OCI-LY1 (cell line): ENCODE measurements around the gene LOXL4.

Experiments used
- H2AFZ ChIP-seq: fragments of 200-600 bp; sonication (generic), shearing (Covaris generic); 2 replicates; pipeline ENCODE4 v1.6.0; 2014; ENCODE audit warnings: antibody characterized with exemption, mild to moderate bottlenecking, low read length
- H3F3A ChIP-seq: fragments of 200-600 bp; sonication (generic), shearing (Covaris generic); 2 replicates; pipeline ENCODE4 v1.6.0; 2014; ENCODE audit warnings: mild to moderate bottlenecking, antibody characterized with exemption, low read length, moderate library complexity; ENCODE audit not compliant: insufficient read depth
- H3K27ac ChIP-seq: fragments of 200-600 bp; sonication (generic); 2 replicates; pipeline ENCODE4 v1.5.1; 2014; ENCODE audit warnings: low read length, mixed run types, mild to moderate bottlenecking, low read depth; ENCODE audit not compliant: poor library complexity, severe bottlenecking
- H3K27me3 ChIP-seq: fragments of 200-600 bp; sonication (generic); 2 replicates; pipeline ENCODE4 v1.6.0; 2014; ENCODE audit warnings: antibody characterized with exemption, mild to moderate bottlenecking, low read length, moderate library complexity; ENCODE audit not compliant: insufficient read depth
- H3K36me3 ChIP-seq: fragments of 200-600 bp; sonication (generic); 2 replicates; pipeline ENCODE4 v1.6.1; 2014; ENCODE audit warnings: mild to moderate bottlenecking, antibody characterized with exemption, low read length, moderate library complexity, mixed read lengths; ENCODE audit not compliant: insufficient read depth
- H3K4me1 ChIP-seq: fragments of 200-600 bp; sonication (generic); 2 replicates; pipeline ENCODE4 v1.5.1; 2014; ENCODE audit warnings: mild to moderate bottlenecking, low read length, moderate library complexity; ENCODE audit not compliant: insufficient read depth, severe bottlenecking
- H3K4me2 ChIP-seq: fragments of 200-600 bp; sonication (generic), shearing (Covaris generic); 2 replicates; pipeline ENCODE4 v1.6.1; 2014; ENCODE audit warnings: low read length
- H3K4me3 ChIP-seq: fragments of 200-600 bp; sonication (generic); 2 replicates; pipeline ENCODE4 v1.5.1; 2014; ENCODE audit warnings: low read length, low read depth, mild to moderate bottlenecking, mixed read lengths; ENCODE audit not compliant: poor library complexity, severe bottlenecking
- H3K79me2 ChIP-seq: fragments of 200-600 bp; shearing (Covaris generic); 2 replicates; pipeline ENCODE4 v1.6.1; 2016; ENCODE audit warnings: mixed run types, low read length, mixed read lengths; ENCODE audit not compliant: insufficient read depth
- H3K9ac ChIP-seq: fragments of 200-600 bp; sonication (generic), shearing (Covaris generic); 2 replicates; pipeline ENCODE4 v1.6.1; 2014; ENCODE audit warnings: mild to moderate bottlenecking, low read length, mixed read lengths
- H3K9me2 ChIP-seq: fragments of 200-600 bp; sonication (generic), shearing (Covaris generic); 2 replicates; pipeline ENCODE4 v1.6.1; 2014; ENCODE audit warnings: low read depth, mild to moderate bottlenecking, low read length, mixed read lengths
- H3K9me3 ChIP-seq: fragments of 200-600 bp; shearing (Covaris generic); 2 replicates; pipeline ENCODE4 v1.6.1; 2014; ENCODE audit warnings: low read length, mixed read lengths
- H4K20me1 ChIP-seq: fragments of 200-600 bp; sonication (generic), shearing (Covaris generic); 2 replicates; pipeline ENCODE4 v1.6.0; 2016; ENCODE audit warnings: mild to moderate bottlenecking, low read length; ENCODE audit not compliant: insufficient read depth
- CTCF ChIP-seq: fragments of 200-600 bp; sonication (generic), shearing (Covaris generic); IDR thresholded peaks from 2 replicates; pipeline ENCODE4 v1.5.1; 2017; ENCODE audit warnings: mild to moderate bottlenecking, antibody characterized with exemption, low read length, moderate library complexity, mixed read lengths
- EZH2 ChIP-seq: fragments of 200-600 bp; sonication (generic), shearing (Covaris generic); IDR thresholded peaks from 2 replicates; pipeline ENCODE4 v1.8.0; 2017; ENCODE audit warnings: borderline replicate concordance, mixed run types, mild to moderate bottlenecking, antibody characterized with exemption, low read length, moderate library complexity, mixed read lengths

LOXL4 gene

DNA sequence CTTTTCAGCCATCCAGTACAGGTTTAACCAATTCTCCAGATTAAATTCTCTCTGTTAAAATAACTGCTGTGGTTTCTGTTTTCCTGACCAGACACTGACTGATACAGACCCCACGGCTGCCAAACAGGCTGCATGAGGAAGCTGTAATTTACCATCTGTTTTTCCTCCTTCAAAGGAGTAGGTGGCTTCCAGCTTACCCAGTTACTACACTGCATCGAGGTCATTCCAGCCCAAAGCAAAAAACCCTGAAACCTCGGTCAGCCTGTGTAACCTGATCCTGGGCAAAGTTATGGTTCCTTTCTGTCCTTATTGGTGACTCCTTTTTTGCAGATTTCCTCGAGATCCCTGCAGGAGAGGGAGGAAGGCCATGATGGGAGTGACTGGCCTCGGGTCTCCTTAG lies 27.9 kb upstream of the LOXL4 start:
- TF ChIP-seq EZH2, result no peak
- no peak for TF ChIP-seq CTCF
- Histone ChIP-seq H3K9me3 (no peaks in the 10 kb centered on the region), H4K20me1 (no peaks in the 10 kb centered on the region), H3K9ac (no peak overlapping the region), H3F3A (no peaks in the 10 kb centered on the region), H2AFZ (no peak overlapping the region), H3K4me3 (no peak overlapping the region), H3K27me3 (no peaks in the 10 kb centered on the region), H3K36me3 (no peaks in the 10 kb centered on the region), H3K4me2 (no peak overlapping the region), H3K9me2 (no peaks in the 10 kb centered on the region), H3K4me1 (no peaks in the 10 kb centered on the region), H3K79me2 (no peaks in the 10 kb centered on the region), H3K27ac (no peak overlapping the region)

GRCh38 chr10:98295401-98295811 lies 27.4 kb upstream of the LOXL4 start:
- TF ChIP-seq EZH2 (no peak), CTCF (no peak)
- no peak overlapping the region for H3K4me2 ChIP-seq
- H2AFZ ChIP-seq, result no peak overlapping the region
- no peak overlapping the region for H3K4me3 ChIP-seq
- no peaks in the 10 kb centered on the region for H3K9me2 ChIP-seq
- no peaks in the 10 kb centered on the region for H3K9me3 ChIP-seq
- H3K9ac ChIP-seq, result no peak overlapping the region
- no peaks in the 10 kb centered on the region for H3K79me2 ChIP-seq
- H3K27ac ChIP-seq, result no peak overlapping the region
- no peaks in the 10 kb centered on the region for H3K36me3 ChIP-seq
- no peaks in the 10 kb centered on the region for H4K20me1 ChIP-seq
- H3K4me1 ChIP-seq, result no peaks in the 10 kb centered on the region
- no peaks in the 10 kb centered on the region for H3K27me3 ChIP-seq
- no peaks in the 10 kb centered on the region for H3F3A ChIP-seq

- Histone ChIP-seq H2AFZ (no peak overlapping the region), H3K4me2 (no peak overlapping the region), H3K9me2 (no peaks in the 10 kb centered on the region), H4K20me1 (no peaks in the 10 kb centered on the region), H3K27me3 (no peaks in the 10 kb centered on the region), H3K4me3 (no peak overlapping the region), H3K27ac (no peak overlapping the region), H3K79me2 (no peaks in the 10 kb centered on the region), H3K9me3 (no peaks in the 10 kb centered on the region), H3K4me1 (no peaks in the 10 kb centered on the region), H3K36me3 (no peaks in the 10 kb centered on the region), H3K9ac (no peak overlapping the region), H3F3A (no peaks in the 10 kb centered on the region)
- TF ChIP-seq CTCF (no peak), EZH2 (no peak)
Observed at GRCh38 chr10:98294270-98294627, 26.3 kb upstream of the LOXL4 start.
